IMR-90 (cell line): ENCODE measurements around the gene HBZ. TPM values are rescaled to one million over a fixed set of nuclear protein-coding genes. Genes with fewer than 3 reads are reported as not detected.

Source experiments
- ATAC-seq: fragments of 200-7000 bp; cut with Tn5 transposase; 2 replicates; pipeline ENCODE4 v1.9.1; 2020; ENCODE audit warnings: low read depth, mild to moderate bottlenecking, moderate library complexity
- BruUV-seq: library from RNA; stranded (reverse); fragments of 400-500 nt; replicated peaks from 2 replicates; lab custom pipeline; 2021; lab: Mats Ljungman, UMichigan
- CTCF ChIA-PET: fragments of 300-600 bp; formaldehyde crosslinking; extraction: SDS; loops from one replicate; lab custom pipeline; 2021; ENCODE audit warnings: antibody characterized with exemption; lab: Yijun Ruan, JAX
- POLR2A ChIA-PET: fragments of 300-600 bp; sonication (Branson Sonifier 250); formaldehyde crosslinking; loops from one replicate; lab custom pipeline; 2022; ENCODE audit warnings: antibody characterized with exemption; ENCODE audit not compliant: unreplicated experiment; lab: Charles Lee
- DNase-seq: peaks from one replicate; pipeline ENCODE4 v3.0.0; 2013
- H2AFZ ChIP-seq: replicated peaks from 2 replicates; pipeline ENCODE3; 2013; ENCODE audit warnings: low read length, mild to moderate bottlenecking; ENCODE audit not compliant: poor library complexity
- H2AK5ac ChIP-seq: 2 replicates; pipeline ENCODE4 v1.6.1; 2013; ENCODE audit warnings: low read depth, low read length, inconsistent platforms
- H2AK9ac ChIP-seq: replicated peaks from 2 replicates; pipeline ENCODE3; 2013; ENCODE audit warnings: mild to moderate bottlenecking, low read depth, low read length, moderate library complexity; ENCODE audit not compliant: poor library complexity
- H2BK120ac ChIP-seq: 2 replicates; pipeline ENCODE4 v1.6.1; 2013; ENCODE audit warnings: low read depth, low read length, inconsistent platforms
- H2BK15ac ChIP-seq: 3 replicates; pipeline ENCODE4 v1.6.1; 2013; ENCODE audit warnings: low read depth, low read length, inconsistent platforms
- H2BK20ac ChIP-seq: 2 replicates; pipeline ENCODE4 v1.6.1; 2013; ENCODE audit warnings: low read depth, mild to moderate bottlenecking, inconsistent platforms, low read length, moderate library complexity
- H2BK5ac ChIP-seq: 2 replicates; pipeline ENCODE4 v1.6.1; 2013; ENCODE audit warnings: mild to moderate bottlenecking, low read depth, low read length, inconsistent platforms; ENCODE audit not compliant: poor library complexity, severe bottlenecking
- H3K14ac ChIP-seq: replicated peaks from 2 replicates; pipeline ENCODE4 v1.6.1; 2013; ENCODE audit warnings: low read depth, low read length, inconsistent platforms
- H3K18ac ChIP-seq: 2 replicates; pipeline ENCODE4 v1.6.1; 2013; ENCODE audit warnings: low read depth, low read length, control low read depth
- H3K23ac ChIP-seq: 2 replicates; pipeline ENCODE4 v1.6.1; 2013; ENCODE audit warnings: low read depth, low read length, inconsistent platforms
- H3K27ac ChIP-seq: 2 replicates; pipeline ENCODE4 v1.5.1; 2013; ENCODE audit warnings: mild to moderate bottlenecking, control low read depth, low read length; ENCODE audit not compliant: insufficient read depth
- H3K27me3 ChIP-seq: 2 replicates; pipeline ENCODE4 v1.6.1; 2013; ENCODE audit warnings: low read length; ENCODE audit not compliant: control insufficient read depth, insufficient read depth
- H3K36me3 ChIP-seq: 2 replicates; pipeline ENCODE4 v1.6.1; 2013; ENCODE audit warnings: low read length, mixed read lengths; ENCODE audit not compliant: control insufficient read depth, insufficient read depth
- H3K4ac ChIP-seq: 2 replicates; pipeline ENCODE4 v1.6.1; 2013; ENCODE audit warnings: low read depth, low read length, inconsistent platforms
- H3K4me1 ChIP-seq: 2 replicates; pipeline ENCODE4 v1.6.1; 2013; ENCODE audit warnings: low read length, mixed read lengths; ENCODE audit not compliant: control insufficient read depth, insufficient read depth
- H3K4me2 ChIP-seq: 2 replicates; pipeline ENCODE4 v1.6.1; 2013; ENCODE audit warnings: low read depth, mild to moderate bottlenecking, control low read depth, low read length, moderate library complexity
- H3K4me3 ChIP-seq: 2 replicates; pipeline ENCODE4 v1.5.1; 2013; ENCODE audit warnings: low read depth, mild to moderate bottlenecking, control low read depth, low read length, moderate library complexity; ENCODE audit not compliant: insufficient read depth
- H3K56ac ChIP-seq: 2 replicates; pipeline ENCODE4 v1.6.1; 2013; ENCODE audit warnings: low read length, inconsistent platforms; ENCODE audit not compliant: insufficient read depth; ENCODE audit errors: extremely low read depth
- H3K79me1 ChIP-seq, 2 experiments: 2 replicates each; pipeline ENCODE4 v1.6.1; 2013; ENCODE audit warnings: low read length in 2 of 2, inconsistent platforms in 1 of 2, low read depth in 1 of 2
- H3K9ac ChIP-seq: 2 replicates; pipeline ENCODE4 v1.6.1; 2013; ENCODE audit warnings: low read depth, low read length, control low read depth
- H3K9me1 ChIP-seq: 2 replicates; pipeline ENCODE4 v1.6.1; 2013; ENCODE audit warnings: low read length, inconsistent platforms; ENCODE audit not compliant: insufficient read depth
- H3K9me3 ChIP-seq: 2 replicates; pipeline ENCODE4 v1.6.1; 2013; ENCODE audit warnings: low read length; ENCODE audit not compliant: control insufficient read depth, insufficient read depth
- H4K20me1 ChIP-seq: 2 replicates; pipeline ENCODE4 v1.6.1; 2013; ENCODE audit warnings: low read length, inconsistent platforms; ENCODE audit not compliant: insufficient read depth
- H4K5ac ChIP-seq: 2 replicates; pipeline ENCODE4 v1.6.1; 2013; ENCODE audit warnings: mild to moderate bottlenecking, low read depth, low read length, control low read depth
- H4K8ac ChIP-seq, 2 experiments: 2 replicates each; pipeline ENCODE4 v1.6.1; 2013; ENCODE audit warnings: low read depth in 2 of 2, low read length in 2 of 2, control low read depth in 1 of 2, inconsistent platforms in 1 of 2
- H4K91ac ChIP-seq: 2 replicates; pipeline ENCODE4 v1.6.1; 2013; ENCODE audit warnings: low read depth, low read length, inconsistent platforms; ENCODE audit not compliant: insufficient read depth
- CEBPB ChIP-seq: IDR thresholded peaks from 2 replicates; pipeline ENCODE4 v1.6.1; 2012; ENCODE audit warnings: low read depth, low read length, improper control_type of control experiment
- WGBS, 2 experiments: methylation state at CpG; one replicate each; pipeline versions ENCODE4 v1.1.5 to v1.1.7; 2013; ENCODE audit warnings: missing lambda C conversion rate in 2 of 2; ENCODE audit not compliant: insufficient read length in 1 of 2; ENCODE audit errors: extremely low coverage in 2 of 2; 5-methylcytosine and 5-hydroxymethylcytosine counted together
- dilution Hi-C: fragments of 300-500 bp; cut with HindIII; formaldehyde crosslinking; loops from one replicate; pipeline ENCODE4 v1.14.3; 2018; ENCODE audit warnings: low sequenced_read_pairs; ENCODE audit not compliant: unreplicated experiment
- in situ Hi-C: fragments of 300-500 bp; cut with MboI; formaldehyde crosslinking; loops from 3 replicates; pipeline ENCODE4 v1.14.3; 2019; ENCODE audit warnings: low sequenced_read_pairs, inconsistent platforms, mixed read lengths
- intact Hi-C: fragments of 100-400 bp; cut with micrococcal nuclease; formaldehyde crosslinking; loops from 2 replicates; pipeline ENCODE4 v1.10.0; 2022
- polyA plus RNA-seq, 3 experiments: library from polyadenylated mRNA; depleted of rRNA; stranded (reverse); fragments of >200 nt; gene quantifications; 2 replicates each; pipeline ENCODE4 v1.2.3, GENCODE V29; 2012; ENCODE audit warnings: low replicate concordance in 1 of 3
- total RNA-seq: library from RNA; depleted of rRNA; stranded (reverse); fragments of >200 nt; gene quantifications from 2 replicates; pipeline ENCODE4 v1.2.3, GENCODE V29; 2012

Gene HBZ
- total and polyA plus RNA-seq, 2 of the 4 experiments (the other 2 are of a cell fraction), result not detected

DNA sequence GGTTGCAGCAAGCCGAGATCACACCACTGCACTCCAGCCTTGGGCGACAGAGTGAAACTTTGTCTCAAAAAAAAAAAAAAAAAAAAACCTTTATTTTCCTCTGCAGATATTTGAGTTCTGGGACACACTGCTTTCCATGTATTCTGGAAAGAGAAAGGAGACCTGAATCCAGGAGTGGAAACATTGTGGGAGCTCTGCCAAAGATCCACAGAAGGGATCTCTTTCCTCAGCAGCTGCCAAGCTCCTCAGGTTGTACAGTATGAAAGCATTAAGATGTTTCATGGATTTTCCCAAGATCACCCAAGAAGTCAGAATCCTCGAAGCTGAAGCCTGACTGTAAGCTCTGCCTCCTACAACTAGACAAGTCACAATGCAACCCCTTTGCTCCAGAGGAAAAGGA lies 27.4 kb upstream of the HBZ start:
- Histone ChIP-seq H2BK120ac (no peak overlapping the region), H2BK5ac (no peak overlapping the region), H2AK5ac (no peak overlapping the region), H3K4me2 (no peak overlapping the region), H2AK9ac (no peak overlapping the region), H3K23ac (no peak overlapping the region), H4K91ac (no peak overlapping the region), H3K36me3 (peaks cover 10% of the 10 kb centered on the region; the same call in 1 of the 2 replicates), H3K56ac (no peak overlapping the region), H4K20me1 (peaks cover 29% of the 10 kb centered on the region), H3K9ac (no peak overlapping the region), H3K4me3 (no peak overlapping the region), H4K8ac (no peak overlapping the region), H3K79me1 (peaks cover 24 to 56% of the 10 kb centered on the region in 2 experiments), H2AFZ (no peak overlapping the region), H3K9me3 (no peaks in the 10 kb centered on the region), H3K9me1 (no peaks in the 10 kb centered on the region; the same call in 1 of the 2 replicates), H3K4ac (no peak overlapping the region), H3K27ac (no peak overlapping the region), H3K4me1 (peaks cover 3% of the 10 kb centered on the region; the same call in 1 of the 2 replicates), H3K18ac (no peak overlapping the region), H2BK15ac (no peak overlapping the region), H3K27me3 (no peaks in the 10 kb centered on the region), H2BK20ac (no peak overlapping the region), H4K5ac (no peak overlapping the region), H3K14ac (no peak overlapping the region)
- DNase-seq (no peak), ATAC-seq (no peak)
- BruUV-seq, result no TSS peak
- ChIA-PET CTCF (no interaction called here), POLR2A (no interaction called here)
- WGBS, 2 experiments, result no CpG with 5 or more reads among the region's 3 CpGs
- intact Hi-C loops, result no loop called here
- in situ Hi-C loops, result no loop called here
- dilution Hi-C loops, result no loop called here
- no peak for TF ChIP-seq CEBPB
